GM10266 (cell line): ENCODE measurements around the gene YIPF3.
"Not testable (repeated sequence)": the region's sequence is repeated elsewhere in the genome, so short reads cannot be mapped to it uniquely, and the experiment has no call there.

ENCODE experiments used
- DNase-seq: peaks from one replicate; pipeline ENCODE4 v3.0.0; 2012; ENCODE audit errors: extremely low spot score
- CTCF ChIP-seq: IDR thresholded peaks from 2 replicates; pipeline ENCODE4 v1.5.1; 2012; ENCODE audit warnings: mild to moderate bottlenecking, low read depth; ENCODE audit not compliant: control insufficient read depth, insufficient read depth; ENCODE audit errors: missing control alignments

The YIPF3 gene

GRCh38 chr6:43500921-43501320, 15.8 kb downstream of the YIPF3 start:
- DNase-seq: no peak
- TF ChIP-seq CTCF: no peak

- DNase-seq: no peak
- no peak for TF ChIP-seq CTCF
These were observed 17.5 kb downstream of the YIPF3 start for GRCh38 chr6:43499028-43499815.

DNA sequence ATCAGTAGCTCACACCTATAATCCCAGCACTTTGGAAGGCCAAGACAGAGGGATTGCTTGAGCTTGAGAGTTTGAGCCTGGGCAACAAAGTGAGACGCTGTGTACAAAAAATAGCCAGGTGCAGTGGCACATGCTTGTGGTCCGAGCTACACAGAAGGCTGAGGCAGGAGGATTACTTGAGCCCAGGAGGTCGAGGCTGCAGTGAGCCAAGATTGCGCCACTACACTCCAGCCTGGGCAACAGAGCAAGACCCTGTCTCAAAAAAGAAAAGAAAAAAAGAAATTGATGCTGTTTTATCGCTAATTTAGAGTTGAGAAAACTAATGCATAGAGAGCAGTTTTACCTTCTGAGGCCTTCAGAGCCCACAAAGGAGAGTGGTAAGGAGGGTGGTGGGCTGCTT, 18.4 kb downstream of the YIPF3 start:
- not testable (repeated sequence) for DNase-seq

DNA sequence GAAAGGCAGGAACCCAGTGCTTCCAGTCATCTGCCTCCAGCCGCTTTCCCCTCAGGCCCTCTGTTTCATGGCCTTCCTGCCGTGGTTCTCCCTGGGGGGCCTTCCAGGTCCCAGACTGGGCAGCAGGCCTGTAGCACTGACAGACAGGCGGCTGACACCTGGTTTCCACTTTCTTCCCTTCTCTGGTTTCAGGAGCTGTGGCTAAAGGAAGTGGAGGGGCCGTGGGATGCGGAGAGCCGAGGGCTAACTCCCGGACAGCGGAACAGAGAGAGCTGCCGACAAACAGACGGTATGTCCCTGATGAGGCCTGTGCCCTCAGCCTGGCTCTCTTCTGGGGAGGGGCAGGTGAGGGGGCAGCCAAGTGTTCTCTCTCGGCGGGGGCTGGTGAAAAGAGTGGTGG, 19.0 kb downstream of the YIPF3 start:
- no peak for DNase-seq
- TF ChIP-seq CTCF: no peak

GRCh38 chr6:43497129-43497396, 19.7 kb downstream of the YIPF3 start:
- no peak for TF ChIP-seq CTCF
- DNase-seq: no peak

- peak; percentile 62 for TF ChIP-seq CTCF
- DNase-seq: no peak
These were observed 20.2 kb downstream of the YIPF3 start for GRCh38 chr6:43496370-43497128.

GRCh38 chr6:43495409-43495941, 21.3 kb downstream of the YIPF3 start:
- no peak for TF ChIP-seq CTCF
- DNase-seq: no peak
